SK-N-SH treated with all-trans-retinoic acid at 6 μM for 48 hours (cell line): Measurements from ENCODE around the gene ATP5F1A.

Experiments used
- ARNTL ChIP-seq: fragments of 450-650 bp; formaldehyde crosslinking; IDR thresholded peaks from 2 replicates; pipeline ENCODE4 v1.5.0; 2020; ENCODE audit warnings: low read depth, mild to moderate bottlenecking, moderate library complexity, borderline replicate concordance
- CSDC2 ChIP-seq: fragments of 250-450 bp; sonication (Bioruptor Pico); IDR thresholded peaks from 2 replicates; pipeline ENCODE4 v1.5.0; 2020; ENCODE audit warnings: mild to moderate bottlenecking, moderate library complexity
- GLIS3 ChIP-seq: fragments of 250-450 bp; sonication (Bioruptor Pico); IDR thresholded peaks from 2 replicates; pipeline ENCODE4 v1.5.0; 2020; ENCODE audit warnings: mild to moderate bottlenecking, moderate library complexity
- RARB ChIP-seq: fragments of 250-450 bp; sonication (Bioruptor Pico); IDR thresholded peaks from 2 replicates; pipeline ENCODE4 v1.8.0; 2021; ENCODE audit warnings: mild to moderate bottlenecking, moderate library complexity
- ZC3H10 ChIP-seq: fragments of 250-450 bp; sonication (Bioruptor Pico); IDR thresholded peaks from 2 replicates; pipeline ENCODE4 v1.5.1; 2021; ENCODE audit warnings: mild to moderate bottlenecking, moderate library complexity
- ZFP3 ChIP-seq: fragments of 250-450 bp; sonication (Bioruptor Pico); IDR thresholded peaks from 2 replicates; pipeline ENCODE4 v1.5.0; 2020; ENCODE audit warnings: mild to moderate bottlenecking, moderate library complexity
- ZFP30 ChIP-seq: fragments of 450-650 bp; formaldehyde crosslinking; IDR thresholded peaks from 2 replicates; pipeline ENCODE4 v1.5.0; 2022; ENCODE audit warnings: mild to moderate bottlenecking, moderate library complexity
- ZNF70 ChIP-seq: fragments of 450-650 bp; formaldehyde crosslinking; IDR thresholded peaks from 2 replicates; pipeline ENCODE4 v1.5.0; 2020; ENCODE audit warnings: mild to moderate bottlenecking, moderate library complexity
- TF ChIP-seq, protein P1 (sequence below): fragments of 250-450 bp; sonication (Bioruptor Pico); IDR thresholded peaks from 2 replicates; pipeline ENCODE4 v1.8.0; 2020; ENCODE audit warnings: mild to moderate bottlenecking, moderate library complexity, borderline replicate concordance
- TF ChIP-seq, protein P2 (sequence below): fragments of 250-450 bp; sonication (Bioruptor Pico); IDR thresholded peaks from 2 replicates; pipeline ENCODE4 v1.5.1; 2021; ENCODE audit warnings: mild to moderate bottlenecking, moderate library complexity
- TF ChIP-seq, protein P3 (sequence below): fragments of 250-450 bp; sonication (Bioruptor Pico); IDR thresholded peaks from 2 replicates; pipeline ENCODE4 v1.5.1; 2020; ENCODE audit warnings: low read depth, mild to moderate bottlenecking, moderate library complexity

DNA sequence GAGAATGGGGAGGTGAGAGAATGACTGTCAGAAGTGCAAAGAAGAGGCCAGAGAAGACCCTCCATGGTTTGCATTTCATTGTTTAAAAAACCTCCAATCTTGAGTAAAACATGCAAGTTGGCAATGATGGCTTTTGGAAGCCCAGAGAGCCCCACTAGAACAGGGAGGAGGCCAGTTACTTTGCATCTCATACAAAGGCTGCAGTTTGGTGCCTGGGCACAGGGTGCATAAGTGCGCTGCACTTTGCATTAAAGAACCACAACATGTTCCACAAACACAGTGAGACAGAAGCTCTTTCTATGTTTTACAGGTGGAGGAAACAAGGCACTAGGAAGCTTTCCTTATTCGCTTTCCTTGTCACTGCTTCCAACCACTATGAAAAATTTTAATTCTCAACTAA lies 51.4 kb downstream of the ATP5F1A start:
- TF ChIP-seq ZFP3 (CRISPR knock-in tag) (no peak), RARB (CRISPR knock-in tag) (no peak), CSDC2 (CRISPR knock-in tag) (no peak), ZC3H10 (no peak), GLIS3 (no peak), ARNTL (CRISPR knock-in tag) (no peak), ZNF70 (CRISPR knock-in tag) (no peak), ZFP30 (CRISPR knock-in tag) (no peak)
- TF ChIP-seq, protein P1, sequence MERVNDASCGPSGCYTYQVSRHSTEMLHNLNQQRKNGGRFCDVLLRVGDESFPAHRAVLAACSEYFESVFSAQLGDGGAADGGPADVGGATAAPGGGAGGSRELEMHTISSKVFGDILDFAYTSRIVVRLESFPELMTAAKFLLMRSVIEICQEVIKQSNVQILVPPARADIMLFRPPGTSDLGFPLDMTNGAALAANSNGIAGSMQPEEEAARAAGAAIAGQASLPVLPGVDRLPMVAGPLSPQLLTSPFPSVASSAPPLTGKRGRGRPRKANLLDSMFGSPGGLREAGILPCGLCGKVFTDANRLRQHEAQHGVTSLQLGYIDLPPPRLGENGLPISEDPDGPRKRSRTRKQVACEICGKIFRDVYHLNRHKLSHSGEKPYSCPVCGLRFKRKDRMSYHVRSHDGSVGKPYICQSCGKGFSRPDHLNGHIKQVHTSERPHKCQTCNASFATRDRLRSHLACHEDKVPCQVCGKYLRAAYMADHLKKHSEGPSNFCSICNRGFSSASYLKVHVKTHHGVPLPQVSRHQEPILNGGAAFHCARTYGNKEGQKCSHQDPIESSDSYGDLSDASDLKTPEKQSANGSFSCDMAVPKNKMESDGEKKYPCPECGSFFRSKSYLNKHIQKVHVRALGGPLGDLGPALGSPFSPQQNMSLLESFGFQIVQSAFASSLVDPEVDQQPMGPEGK (CRISPR knock-in tag): no peak
- TF ChIP-seq, protein P2, sequence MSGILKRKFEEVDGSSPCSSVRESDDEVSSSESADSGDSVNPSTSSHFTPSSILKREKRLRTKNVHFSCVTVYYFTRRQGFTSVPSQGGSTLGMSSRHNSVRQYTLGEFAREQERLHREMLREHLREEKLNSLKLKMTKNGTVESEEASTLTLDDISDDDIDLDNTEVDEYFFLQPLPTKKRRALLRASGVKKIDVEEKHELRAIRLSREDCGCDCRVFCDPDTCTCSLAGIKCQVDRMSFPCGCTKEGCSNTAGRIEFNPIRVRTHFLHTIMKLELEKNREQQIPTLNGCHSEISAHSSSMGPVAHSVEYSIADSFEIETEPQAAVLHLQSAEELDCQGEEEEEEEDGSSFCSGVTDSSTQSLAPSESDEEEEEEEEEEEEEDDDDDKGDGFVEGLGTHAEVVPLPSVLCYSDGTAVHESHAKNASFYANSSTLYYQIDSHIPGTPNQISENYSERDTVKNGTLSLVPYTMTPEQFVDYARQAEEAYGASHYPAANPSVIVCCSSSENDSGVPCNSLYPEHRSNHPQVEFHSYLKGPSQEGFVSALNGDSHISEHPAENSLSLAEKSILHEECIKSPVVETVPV: no peak
- TF ChIP-seq, protein P3, sequence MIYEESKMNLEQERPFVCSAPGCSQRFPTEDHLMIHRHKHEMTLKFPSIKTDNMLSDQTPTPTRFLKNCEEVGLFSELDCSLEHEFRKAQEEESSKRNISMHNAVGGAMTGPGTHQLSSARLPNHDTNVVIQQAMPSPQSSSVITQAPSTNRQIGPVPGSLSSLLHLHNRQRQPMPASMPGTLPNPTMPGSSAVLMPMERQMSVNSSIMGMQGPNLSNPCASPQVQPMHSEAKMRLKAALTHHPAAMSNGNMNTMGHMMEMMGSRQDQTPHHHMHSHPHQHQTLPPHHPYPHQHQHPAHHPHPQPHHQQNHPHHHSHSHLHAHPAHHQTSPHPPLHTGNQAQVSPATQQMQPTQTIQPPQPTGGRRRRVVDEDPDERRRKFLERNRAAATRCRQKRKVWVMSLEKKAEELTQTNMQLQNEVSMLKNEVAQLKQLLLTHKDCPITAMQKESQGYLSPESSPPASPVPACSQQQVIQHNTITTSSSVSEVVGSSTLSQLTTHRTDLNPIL (CRISPR knock-in tag): no peak
